SU-DHL-6 (cell line): ENCODE results near the gene RANBP17.
"Not testable (repeated sequence)": the region's sequence is repeated elsewhere in the genome, so short reads cannot be mapped to it uniquely, and the experiment has no call there.

Source experiments
- H2AFZ ChIP-seq: fragments of 200-600 bp; sonication (generic); 2 replicates; pipeline ENCODE4 v1.6.1; 2014; ENCODE audit warnings: low read depth, mild to moderate bottlenecking, moderate library complexity, mixed read lengths, antibody characterized with exemption, low read length; ENCODE audit not compliant: severe bottlenecking
- H3F3A ChIP-seq: fragments of 200-600 bp; shearing (Covaris generic); 2 replicates; pipeline ENCODE4 v1.6.0; 2016; ENCODE audit warnings: antibody characterized with exemption, mild to moderate bottlenecking; ENCODE audit not compliant: insufficient read depth
- H3K27ac ChIP-seq: fragments of 200-600 bp; sonication (generic); 2 replicates; pipeline ENCODE4 v1.5.1; 2016; ENCODE audit warnings: low read depth, mild to moderate bottlenecking, low read length, moderate library complexity, mixed read lengths
- H3K27me3 ChIP-seq: fragments of 200-600 bp; sonication (generic), shearing (Covaris generic); 2 replicates; pipeline ENCODE4 v1.6.0; 2014; ENCODE audit warnings: mild to moderate bottlenecking, low read length
- H3K36me3 ChIP-seq: fragments of 200-600 bp; sonication (generic); 2 replicates; pipeline ENCODE4 v1.6.1; 2014; ENCODE audit warnings: mild to moderate bottlenecking, low read length, mixed read lengths
- H3K4me2 ChIP-seq: fragments of 300-600, 200-600 bp; shearing (Covaris generic), sonication (generic); 2 replicates; pipeline ENCODE4 v1.6.0; 2014; ENCODE audit warnings: low read length, low read depth, mild to moderate bottlenecking; ENCODE audit not compliant: poor library complexity, severe bottlenecking
- H3K4me3 ChIP-seq: fragments of 200-600 bp; sonication (generic); 2 replicates; pipeline ENCODE4 v1.5.1; 2014; ENCODE audit warnings: antibody characterized with exemption, low read length, mild to moderate bottlenecking, mixed read lengths; ENCODE audit not compliant: insufficient read depth, poor library complexity, severe bottlenecking
- H3K79me2 ChIP-seq: fragments of 200-600 bp; sonication (generic); 2 replicates; pipeline ENCODE4 v1.6.1; 2014; ENCODE audit warnings: mild to moderate bottlenecking, low read length, moderate library complexity; ENCODE audit not compliant: insufficient read depth
- H3K9ac ChIP-seq: fragments of 200-600 bp; sonication (generic); 2 replicates; pipeline ENCODE4 v1.7.0; 2014; ENCODE audit warnings: mild to moderate bottlenecking, low read length
- H3K9me2 ChIP-seq: fragments of 200-600 bp; sonication (generic); replicated peaks from 2 replicates; pipeline ENCODE4 v1.6.1; 2014; ENCODE audit warnings: low read length; ENCODE audit not compliant: insufficient read depth
- H3K9me3 ChIP-seq: fragments of 200-600 bp; sonication (generic); 2 replicates; pipeline ENCODE4 v1.6.1; 2014; ENCODE audit warnings: low read length, mixed read lengths; ENCODE audit not compliant: insufficient read depth
- H4K20me1 ChIP-seq: fragments of 200-600 bp; sonication (generic); 2 replicates; pipeline ENCODE4 v1.6.1; 2014; ENCODE audit warnings: low read depth, mild to moderate bottlenecking, antibody characterized with exemption, low read length, moderate library complexity, mixed read lengths
- CTCF ChIP-seq: fragments of 200-600 bp; sonication (generic); IDR thresholded peaks from one replicate; pipeline ENCODE4 v1.5.1; 2017; ENCODE audit warnings: antibody characterized with exemption, mild to moderate bottlenecking, low read length, moderate library complexity; ENCODE audit not compliant: insufficient read depth, poor library complexity, severe bottlenecking
- EZH2phosphoT487 ChIP-seq: fragments of 200-600 bp; sonication (generic), shearing (Covaris generic); conservative IDR thresholded peaks from 2 replicates; pipeline ENCODE4 v1.6.1; 2018; ENCODE audit warnings: mild to moderate bottlenecking, antibody characterized with exemption, low read length, moderate library complexity, mixed read lengths

Gene RANBP17

GRCh38 chr5:170832241-170832640, 29.6 kb upstream of the RANBP17 start:
- H3K36me3 ChIP-seq = no peaks in the 10 kb centered on the region
- no peak overlapping the region for H2AFZ ChIP-seq
- no peak for TF ChIP-seq CTCF
- TF ChIP-seq EZH2phosphoT487 = no peak

GRCh38 chr5:170833981-170834380, 27.8 kb upstream of the RANBP17 start:
- H3K79me2 ChIP-seq, H3F3A ChIP-seq, H2AFZ ChIP-seq, H3K4me2 ChIP-seq, H3K9me3 ChIP-seq, H3K27ac ChIP-seq, H3K4me3 ChIP-seq, H3K9me2 ChIP-seq, H4K20me1 ChIP-seq, H3K36me3 ChIP-seq, H3K9ac ChIP-seq, H3K27me3 ChIP-seq: not testable (repeated sequence)

More at GRCh38 chr5:170832241-170832640, 29.6 kb upstream of the RANBP17 start:
- H3K4me3 ChIP-seq = no peak overlapping the region
- no peak overlapping the region for H3K4me2 ChIP-seq
- no peaks in the 10 kb centered on the region for H3K79me2 ChIP-seq
- no peaks in the 10 kb centered on the region for H3K9me2 ChIP-seq
- no peaks in the 10 kb centered on the region for H3K9me3 ChIP-seq
- no peaks in the 10 kb centered on the region for H3F3A ChIP-seq
- no peaks in the 10 kb centered on the region for H3K27me3 ChIP-seq
- no peak overlapping the region for H3K27ac ChIP-seq
- H4K20me1 ChIP-seq = no peaks in the 10 kb centered on the region
- H3K9ac ChIP-seq = no peak overlapping the region

GRCh38 chr5:170836226-170836625, 25.6 kb upstream of the RANBP17 start:
- H3K36me3 ChIP-seq = no peaks in the 10 kb centered on the region
- no peak overlapping the region for H3K27ac ChIP-seq
- H3K4me2 ChIP-seq = no peak overlapping the region
- no peaks in the 10 kb centered on the region for H4K20me1 ChIP-seq
- H3K9ac ChIP-seq = no peak overlapping the region
- TF ChIP-seq EZH2phosphoT487 (no peak), CTCF (no peak)
- no peaks in the 10 kb centered on the region for H3K9me3 ChIP-seq
- H2AFZ ChIP-seq = no peak overlapping the region
- H3F3A ChIP-seq = no peaks in the 10 kb centered on the region
- no peaks in the 10 kb centered on the region for H3K79me2 ChIP-seq
- no peaks in the 10 kb centered on the region for H3K9me2 ChIP-seq
- no peaks in the 10 kb centered on the region for H3K27me3 ChIP-seq
- no peak overlapping the region for H3K4me3 ChIP-seq

- Histone ChIP-seq H3K9me3 (no peaks in the 10 kb centered on the region), H3K79me2 (no peaks in the 10 kb centered on the region), H3K4me2 (no peak overlapping the region), H2AFZ (no peak overlapping the region), H3K27me3 (no peaks in the 10 kb centered on the region), H3F3A (no peaks in the 10 kb centered on the region), H3K9ac (no peak overlapping the region), H3K27ac (no peak overlapping the region), H3K36me3 (no peaks in the 10 kb centered on the region), H3K9me2 (no peaks in the 10 kb centered on the region), H4K20me1 (no peaks in the 10 kb centered on the region), H3K4me3 (no peak overlapping the region)
- no peak for TF ChIP-seq CTCF
- no peak for TF ChIP-seq EZH2phosphoT487
Observed at GRCh38 chr5:170843870-170844269, 17.9 kb upstream of the RANBP17 start.
